Activated CD4-positive, alpha-beta T cell treated with anti-CD3 and anti-CD28 coated beads for 36 hours (primary cell): ENCODE measurements around the gene GABRP. TPM values are rescaled to one million over a fixed set of nuclear protein-coding genes. Genes with fewer than 3 reads are reported as not detected.
"Not testable (repeated sequence)": the region's sequence is repeated elsewhere in the genome, so short reads cannot be mapped to it uniquely, and the experiment has no call there.

ENCODE experiments used
- ATAC-seq: fragments of 200-7000 bp; cut with Tn5 transposase; one replicate; pipeline ENCODE4 v1.10.0; 2021; ENCODE audit warnings: mild to moderate bottlenecking, moderate library complexity
- CTCF ChIA-PET: fragments of 350-600 bp; sonication (Branson Sonifier 250); formaldehyde crosslinking; loops from one replicate; lab custom pipeline; 2021; ENCODE audit warnings: antibody characterized with exemption; lab: Charles Lee
- POLR2A ChIA-PET: fragments of 350-600 bp; sonication (Branson Sonifier 250); formaldehyde crosslinking; loops from one replicate; lab custom pipeline; 2021; ENCODE audit warnings: antibody characterized with exemption, inconsistent platforms; lab: Charles Lee
- DNase-seq: peaks from one replicate; pipeline ENCODE4 v3.0.0-alpha.2; 2020
- H3K27ac Mint-ChIP-seq: one replicate; pipeline ENCODE4 v1.8.0; 2021; ENCODE audit warnings: mixed read lengths
- H3K27me3 Mint-ChIP-seq: one replicate; pipeline ENCODE4 v1.8.0; 2021; ENCODE audit warnings: mixed read lengths
- H3K36me3 Mint-ChIP-seq: one replicate; pipeline ENCODE4 v1.8.0; 2021; ENCODE audit warnings: low read depth, mixed read lengths
- H3K4me1 Mint-ChIP-seq: one replicate; pipeline ENCODE4 v1.8.0; 2021; ENCODE audit warnings: mixed read lengths
- H3K4me3 Mint-ChIP-seq: one replicate; pipeline ENCODE4 v1.8.0; 2021; ENCODE audit warnings: mild to moderate bottlenecking, moderate library complexity, mixed read lengths
- H3K9me3 Mint-ChIP-seq: one replicate; pipeline ENCODE4 v1.8.0; 2021; ENCODE audit warnings: low read depth, mixed read lengths
- intact Hi-C, 2 experiments: fragments of 100-400 bp; cut with DNase I in 1 of 2; cut with micrococcal nuclease in 1 of 2; formaldehyde crosslinking; loops; one replicate each; pipeline versions ENCODE4 v1.14.2 to v1.15.1; 2022 to 2024; cut with DNase I, micrococcal nuclease
- total RNA-seq, 2 experiments: library from RNA; stranded (reverse); gene quantifications; one replicate each; pipeline ENCODE4 v1.2.3, GENCODE V29; 2021

Gene GABRP
- total RNA-seq, 2 experiments from 2014 or later, result not detected

GRCh38 chr5:170756691-170757090 lies 26.8 kb upstream of the GABRP start:
- intact Hi-C loops, result no loop called here
- DNase-seq, result no peak

GRCh38 chr5:170757182-170757601 lies 26.3 kb upstream of the GABRP start:
- POLR2A ChIA-PET, result no interaction called here
- no peak overlapping the region for H3K4me3 Mint-ChIP-seq
- DNase-seq, result no peak
- CTCF ChIA-PET, result no interaction called here
- ATAC-seq, result no peak
- intact Hi-C loops, result no loop called here
- peaks cover 10% of the 10 kb centered on the region for H3K27me3 Mint-ChIP-seq
- no peaks in the 10 kb centered on the region for H3K36me3 Mint-ChIP-seq
- H3K9me3 Mint-ChIP-seq, result no peaks in the 10 kb centered on the region
- H3K4me1 Mint-ChIP-seq, result no peaks in the 10 kb centered on the region
- H3K27ac Mint-ChIP-seq, result no peak overlapping the region

More at GRCh38 chr5:170756691-170757090, 26.8 kb upstream of the GABRP start:
- no peaks in the 10 kb centered on the region for H3K36me3 Mint-ChIP-seq
- ChIA-PET POLR2A (no interaction called here), CTCF (no interaction called here)
- H3K27ac Mint-ChIP-seq, result no peak overlapping the region
- H3K4me3 Mint-ChIP-seq, result no peak overlapping the region
- peaks cover 7% of the 10 kb centered on the region for H3K27me3 Mint-ChIP-seq
- no peak for ATAC-seq
- no peaks in the 10 kb centered on the region for H3K4me1 Mint-ChIP-seq
- H3K9me3 Mint-ChIP-seq, result no peaks in the 10 kb centered on the region

GRCh38 chr5:170757669-170758068 lies 25.9 kb upstream of the GABRP start:
- DNase-seq, result no peak
- ChIA-PET CTCF (no interaction called here), POLR2A (no interaction called here)
- intact Hi-C loops, result no loop called here
- H3K4me1 Mint-ChIP-seq, result no peaks in the 10 kb centered on the region
- peaks cover 8% of the 10 kb centered on the region for H3K27me3 Mint-ChIP-seq
- H3K9me3 Mint-ChIP-seq, result no peaks in the 10 kb centered on the region
- H3K36me3 Mint-ChIP-seq, result no peaks in the 10 kb centered on the region
- H3K4me3 Mint-ChIP-seq, result no peak overlapping the region
- ATAC-seq, result no peak
- no peak overlapping the region for H3K27ac Mint-ChIP-seq

GRCh38 chr5:170758481-170758880 lies 25.0 kb upstream of the GABRP start:
- no peaks in the 10 kb centered on the region for H3K9me3 Mint-ChIP-seq
- no peak overlapping the region for H3K4me3 Mint-ChIP-seq
- intact Hi-C loops, result no loop called here
- H3K4me1 Mint-ChIP-seq, result no peaks in the 10 kb centered on the region
- DNase-seq, result no peak
- POLR2A ChIA-PET, result no interaction called here
- peaks cover 8% of the 10 kb centered on the region for H3K27me3 Mint-ChIP-seq
- no peak overlapping the region for H3K27ac Mint-ChIP-seq
- CTCF ChIA-PET, result no interaction called here
- H3K36me3 Mint-ChIP-seq, result no peaks in the 10 kb centered on the region
- no peak for ATAC-seq

GRCh38 chr5:170760113-170760512 lies 23.4 kb upstream of the GABRP start:
- H3K4me1 Mint-ChIP-seq, result no peaks in the 10 kb centered on the region
- no peak overlapping the region for H3K27ac Mint-ChIP-seq
- H3K4me3 Mint-ChIP-seq, result no peak overlapping the region
- no peaks in the 10 kb centered on the region for H3K9me3 Mint-ChIP-seq
- CTCF ChIA-PET, result no interaction called here
- H3K36me3 Mint-ChIP-seq, result no peaks in the 10 kb centered on the region
- DNase-seq (no peak), ATAC-seq (no peak)
- POLR2A ChIA-PET, result no interaction called here
- intact Hi-C loops, result no loop called here
- H3K27me3 Mint-ChIP-seq, result peaks cover 8% of the 10 kb centered on the region

- CTCF ChIA-PET, result interaction anchor here (0.7 kb wide), 1 partner anchor 306 kb away, joined by 3 read pairs; no protein-coding TSS in a partner anchor
- no peaks in the 10 kb centered on the region for H3K36me3 Mint-ChIP-seq
- H3K4me3 Mint-ChIP-seq, result no peak overlapping the region
- peaks cover 8% of the 10 kb centered on the region for H3K27me3 Mint-ChIP-seq
- intact Hi-C loops, result no loop called here
- ATAC-seq, result no peak
- no peaks in the 10 kb centered on the region for H3K9me3 Mint-ChIP-seq
- H3K4me1 Mint-ChIP-seq, result no peaks in the 10 kb centered on the region
- no peak overlapping the region for H3K27ac Mint-ChIP-seq
- POLR2A ChIA-PET, result no interaction called here
- no peak for DNase-seq
These were observed 22.3 kb upstream of the GABRP start for GRCh38 chr5:170761048-170761707.

- H3K9me3 Mint-ChIP-seq, result no peaks in the 10 kb centered on the region
- peaks cover 8% of the 10 kb centered on the region for H3K27me3 Mint-ChIP-seq
- ChIA-PET POLR2A (no interaction called here), CTCF (no interaction called here)
- no peaks in the 10 kb centered on the region for H3K36me3 Mint-ChIP-seq
- no peak overlapping the region for H3K27ac Mint-ChIP-seq
- intact Hi-C loops, result no loop called here
- no peak for ATAC-seq
- H3K4me1 Mint-ChIP-seq, result no peaks in the 10 kb centered on the region
- DNase-seq, result no peak
- H3K4me3 Mint-ChIP-seq, result no peak overlapping the region
These were observed 21.8 kb upstream of the GABRP start for GRCh38 chr5:170761708-170762066.

GRCh38 chr5:170762298-170762697 lies 21.2 kb upstream of the GABRP start:
- H3K9me3 Mint-ChIP-seq, ATAC-seq, H3K36me3 Mint-ChIP-seq, H3K4me3 Mint-ChIP-seq, H3K4me1 Mint-ChIP-seq, H3K27me3 Mint-ChIP-seq, H3K27ac Mint-ChIP-seq, DNase-seq, POLR2A ChIA-PET, intact Hi-C loops, CTCF ChIA-PET: not testable (repeated sequence)

GRCh38 chr5:170765868-170766267 lies 17.7 kb upstream of the GABRP start:
- H3K27me3 Mint-ChIP-seq, H3K27ac Mint-ChIP-seq, DNase-seq, POLR2A ChIA-PET, H3K36me3 Mint-ChIP-seq, H3K9me3 Mint-ChIP-seq, ATAC-seq, H3K4me3 Mint-ChIP-seq, H3K4me1 Mint-ChIP-seq, CTCF ChIA-PET, intact Hi-C loops: not testable (repeated sequence)

GRCh38 chr5:170769246-170769645 lies 14.3 kb upstream of the GABRP start:
- ChIA-PET CTCF (interaction anchor here (0.6 to 1.6 kb wide), 2 partner anchors 20 to 130 kb away, joined by 3 read pairs; no protein-coding TSS in a partner anchor), POLR2A (no interaction called here)
- no peaks in the 10 kb centered on the region for H3K9me3 Mint-ChIP-seq
- H3K36me3 Mint-ChIP-seq, result no peaks in the 10 kb centered on the region
- H3K4me1 Mint-ChIP-seq, result no peaks in the 10 kb centered on the region
- DNase-seq, result no peak
- H3K27me3 Mint-ChIP-seq, result peaks cover 2% of the 10 kb centered on the region
- H3K4me3 Mint-ChIP-seq, result no peak overlapping the region
- intact Hi-C loops, result no loop called here
- H3K27ac Mint-ChIP-seq, result no peak overlapping the region
- no peak for ATAC-seq

GRCh38 chr5:170769898-170770416 lies 13.6 kb upstream of the GABRP start:
- peaks cover 2% of the 10 kb centered on the region for H3K27me3 Mint-ChIP-seq
- intact Hi-C loops, result no loop called here
- no peaks in the 10 kb centered on the region for H3K36me3 Mint-ChIP-seq
- ChIA-PET POLR2A (no interaction called here), CTCF (interaction anchor here (0.6 to 1.6 kb wide), 4 partner anchors 19 to 131 kb away, joined by 3 read pairs; no protein-coding TSS in a partner anchor)
- H3K4me1 Mint-ChIP-seq, result no peaks in the 10 kb centered on the region
- H3K9me3 Mint-ChIP-seq, result no peaks in the 10 kb centered on the region
- no peak for DNase-seq
- no peak overlapping the region for H3K4me3 Mint-ChIP-seq
- no peak overlapping the region for H3K27ac Mint-ChIP-seq
- ATAC-seq, result no peak

GRCh38 chr5:170771496-170771895 lies 12.0 kb upstream of the GABRP start:
- no peaks in the 10 kb centered on the region for H3K4me1 Mint-ChIP-seq
- ChIA-PET CTCF (no interaction called here), POLR2A (no interaction called here)
- no peaks in the 10 kb centered on the region for H3K36me3 Mint-ChIP-seq
- intact Hi-C loops, result no loop called here
- no peak overlapping the region for H3K27ac Mint-ChIP-seq
- peaks cover 2% of the 10 kb centered on the region for H3K27me3 Mint-ChIP-seq
- ATAC-seq (no peak), DNase-seq (no peak)
- no peaks in the 10 kb centered on the region for H3K9me3 Mint-ChIP-seq
- H3K4me3 Mint-ChIP-seq, result no peak overlapping the region
